HG03565 (cell line): ENCODE data around the gene IMPDH1.
A peak's percentile ranks its signal among the peaks of the same experiment; 100 is the strongest.

Source experiments
- ATAC-seq: cut with Tn5 transposase; IDR thresholded peaks from one replicate; pipeline ENCODE4 v1.9.1; 2021; ENCODE audit warnings: mild to moderate bottlenecking, moderate library complexity; ENCODE audit not compliant: unreplicated experiment

Gene IMPDH1

DNA sequence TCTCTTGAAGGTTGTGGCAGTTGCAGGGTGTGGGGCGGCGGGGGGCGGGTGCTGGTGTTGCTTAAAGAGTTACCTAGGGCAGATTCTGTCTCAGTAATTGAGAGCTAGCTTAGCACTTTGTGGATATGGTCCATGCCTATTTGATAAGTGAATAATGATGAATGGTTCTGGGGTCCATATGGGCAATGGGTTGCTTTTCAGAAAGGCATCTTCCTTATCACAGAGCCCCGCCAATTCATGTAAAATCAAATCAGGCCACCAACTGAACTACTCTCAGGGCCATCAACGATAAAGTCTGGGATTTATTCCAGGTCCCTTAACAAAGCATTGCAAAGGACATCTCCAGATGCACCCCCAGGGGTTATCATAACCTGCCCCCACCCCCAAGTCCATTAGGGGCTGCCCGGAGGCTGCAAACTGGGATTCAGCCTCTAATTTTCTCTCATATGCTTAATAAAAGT, 46.5 kb downstream of the IMPDH1 start:
- no peak for ATAC-seq

DNA sequence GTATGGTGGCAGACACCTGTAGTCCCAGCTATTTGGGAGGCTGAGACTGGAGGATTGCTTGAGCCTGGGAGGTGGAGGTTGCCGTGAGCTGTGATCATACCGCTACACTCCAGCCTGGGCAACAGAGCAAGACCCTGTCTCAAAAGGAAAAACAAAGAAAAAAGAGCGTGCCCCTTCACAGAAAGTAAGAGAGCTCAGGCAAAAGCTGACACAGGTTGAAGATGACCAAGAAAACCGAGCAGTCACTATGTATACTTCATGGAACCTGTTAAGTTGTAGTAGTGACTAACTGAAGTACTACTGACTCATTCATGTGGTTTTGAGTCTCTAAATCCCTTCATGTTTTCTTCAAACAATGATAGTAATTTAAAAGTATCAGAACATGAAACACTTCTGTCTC, 47.1 kb downstream of the IMPDH1 start:
- ATAC-seq = no peak

DNA sequence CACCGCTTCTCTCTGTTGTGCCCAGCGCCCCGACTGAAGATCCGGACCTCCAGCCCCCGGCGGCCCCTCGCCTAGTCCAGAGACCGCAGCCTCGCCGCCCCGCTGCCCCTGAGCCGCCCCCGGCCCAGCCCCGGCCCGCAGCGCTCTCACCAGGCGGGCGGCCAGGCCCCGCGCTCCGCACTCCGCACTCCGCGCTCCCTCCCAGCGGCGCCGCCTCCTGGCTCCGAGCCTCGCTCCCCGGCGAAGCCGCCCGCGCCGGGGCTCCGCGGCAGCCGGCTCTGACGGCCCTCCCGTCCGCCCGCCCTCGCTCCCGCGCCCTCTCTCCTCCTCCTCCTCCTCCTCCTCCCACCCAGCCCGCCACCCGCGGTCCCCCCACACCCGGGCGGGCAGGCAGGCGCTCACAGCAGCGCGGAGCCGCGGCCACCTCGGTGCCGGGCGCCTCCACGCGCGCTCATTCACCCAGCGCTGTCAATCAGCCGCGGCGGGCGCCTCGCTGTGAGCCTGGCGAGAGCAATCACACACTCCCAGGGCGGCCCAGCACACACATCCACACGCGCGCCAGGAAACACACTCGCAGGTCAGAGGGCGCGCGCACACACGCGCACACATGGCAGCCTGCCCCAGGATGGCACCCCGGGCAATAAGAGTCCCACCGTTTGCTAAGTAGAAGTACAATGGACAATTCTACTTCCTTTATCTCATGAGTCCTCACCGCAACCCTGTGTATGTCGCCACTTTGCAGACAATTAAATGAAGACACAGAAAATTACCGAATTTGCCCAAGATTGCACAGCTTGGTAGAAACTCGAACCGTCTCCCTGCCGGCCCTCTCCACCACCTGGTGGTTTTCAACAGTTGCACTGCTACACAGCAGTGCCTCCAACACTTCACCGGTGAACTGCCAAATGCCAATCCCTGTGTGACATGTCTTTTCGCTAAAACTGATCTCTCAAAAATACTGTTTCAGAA, 48.1 kb downstream of the IMPDH1 start, which contains the start of gene PRRT4:
TSS of gene PRRT4 (minus strand) at position 280 of the 969 bp plus-strand sequence.
- no peak for ATAC-seq

DNA sequence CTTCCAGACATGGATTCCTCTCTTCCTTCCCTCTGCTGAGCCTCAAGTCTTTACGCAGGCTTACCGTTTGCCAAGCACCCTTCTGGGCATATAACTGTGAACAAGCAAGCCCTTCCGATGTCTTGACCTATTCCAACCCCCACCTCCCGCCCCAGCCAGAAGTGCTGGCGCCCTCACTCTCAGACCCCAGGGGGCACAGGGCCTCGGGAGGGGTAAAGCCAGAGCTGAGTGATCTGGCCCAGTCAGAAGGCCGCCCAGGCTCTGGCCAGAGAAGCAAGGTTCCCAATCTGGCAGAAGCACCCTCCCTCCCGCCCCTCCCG, 49.5 kb downstream of the IMPDH1 start:
- no peak for ATAC-seq

DNA sequence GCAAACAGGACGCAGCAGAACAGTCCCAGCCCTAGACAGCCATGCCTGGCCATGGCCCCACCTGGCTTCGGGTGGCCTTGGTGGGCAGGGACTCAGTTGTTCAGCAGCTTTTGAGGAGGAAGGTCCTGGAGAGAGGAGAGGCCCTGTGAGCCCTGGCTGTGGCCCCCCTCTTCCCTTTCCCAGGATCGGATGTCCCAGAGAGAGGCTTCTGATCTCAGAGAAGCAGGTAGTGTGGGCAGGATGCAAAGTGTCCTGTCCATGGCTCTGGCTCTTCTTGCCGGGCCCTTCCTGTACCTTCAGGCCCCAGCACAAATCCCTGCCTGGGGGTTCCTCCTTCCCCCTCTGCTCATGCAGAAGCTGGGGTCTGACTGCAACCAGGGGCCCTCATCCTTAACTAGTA, 49.8 kb downstream of the IMPDH1 start:
- ATAC-seq = no peak

DNA sequence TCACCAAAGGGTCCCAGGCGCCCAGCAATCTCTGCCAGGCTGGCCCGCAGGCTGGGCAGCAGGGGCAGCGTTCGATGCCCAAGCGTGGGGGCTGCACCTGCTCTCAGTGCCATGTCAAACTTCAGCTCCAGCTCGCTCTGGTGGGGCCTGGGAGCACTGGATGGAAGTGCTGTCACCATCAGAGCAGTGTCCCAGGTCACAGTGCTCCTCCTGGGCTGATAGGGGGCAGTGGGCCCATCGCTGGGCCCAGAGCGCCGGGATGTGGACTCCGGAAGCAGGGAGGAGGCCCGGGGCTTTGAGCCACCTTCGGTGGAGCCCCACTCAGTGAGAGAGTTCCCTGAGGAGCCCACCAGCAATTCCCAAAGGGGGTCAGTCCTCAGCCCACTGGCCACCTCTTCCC, 50.4 kb downstream of the IMPDH1 start:
- ATAC-seq = no peak

DNA sequence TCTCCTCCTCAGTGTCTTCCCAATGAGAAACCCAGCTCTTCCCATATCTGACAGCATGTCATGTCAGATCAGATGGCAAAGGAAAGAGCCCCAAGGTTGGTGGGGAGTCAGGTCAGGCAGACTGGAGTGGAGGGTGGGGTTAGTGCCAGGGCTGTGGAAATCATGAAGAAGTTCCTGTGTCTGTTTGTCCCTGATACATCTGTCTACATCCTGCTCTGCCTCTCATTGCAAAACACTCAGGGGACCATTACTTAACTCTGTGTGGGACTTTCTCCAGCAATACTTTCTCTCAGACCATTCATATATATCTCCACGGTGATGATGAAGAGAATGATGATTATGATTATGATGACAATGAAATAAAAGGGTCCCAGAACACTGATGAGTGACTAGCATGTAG, 51.5 kb downstream of the IMPDH1 start:
- no peak for ATAC-seq

DNA sequence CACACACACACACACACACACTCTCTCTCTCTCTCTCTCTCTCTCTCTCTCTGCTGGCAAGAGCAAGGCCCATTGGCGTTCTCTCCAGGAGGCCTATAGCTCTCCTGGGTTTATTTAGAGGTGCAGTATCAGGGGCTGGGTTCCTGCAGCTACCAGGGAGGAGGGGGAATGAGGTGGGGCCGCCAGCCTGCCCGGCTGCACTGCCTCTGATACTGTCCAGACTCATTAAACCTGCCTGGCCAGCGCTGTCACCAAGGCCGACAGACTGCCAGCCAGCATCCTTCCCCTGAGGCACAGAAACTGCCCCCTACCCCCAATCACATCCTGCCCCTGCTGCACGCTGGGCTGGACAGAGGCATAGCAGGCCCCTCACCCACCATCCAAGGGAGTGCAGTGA, 52.6 kb downstream of the IMPDH1 start:
- no peak for ATAC-seq

DNA sequence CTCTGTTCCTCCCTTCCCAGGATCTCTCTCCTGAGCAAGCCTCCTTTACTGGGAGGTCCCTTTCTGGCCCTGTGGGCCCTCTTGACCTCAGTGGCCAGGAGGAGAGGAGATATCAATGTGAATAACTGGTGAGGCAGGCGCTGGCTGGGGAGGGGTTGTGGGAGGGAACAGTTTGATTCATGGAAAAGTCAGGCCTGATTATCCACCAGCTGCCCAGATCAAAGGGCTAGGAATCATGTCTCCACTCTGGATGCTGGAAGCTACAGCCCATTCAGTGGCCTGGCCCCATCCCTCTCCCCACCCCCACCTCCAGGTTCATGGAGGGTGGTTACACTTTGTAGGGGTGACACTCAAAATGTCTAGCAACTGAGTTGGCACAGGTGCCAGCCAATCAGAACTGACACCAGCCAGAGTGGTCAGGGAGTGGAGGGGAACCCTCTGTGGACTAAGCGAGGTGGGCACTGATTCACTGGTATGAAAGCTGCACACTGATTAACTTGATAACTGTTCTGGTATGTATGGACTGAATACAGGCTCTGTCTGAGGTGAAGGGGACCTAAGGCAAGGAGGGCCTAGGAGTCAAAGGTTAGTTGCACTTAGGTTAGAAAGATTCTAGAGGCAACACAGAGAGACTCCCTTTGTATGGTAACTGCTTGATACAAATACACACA, 53.1 kb downstream of the IMPDH1 start:
- ATAC-seq = no peak

DNA sequence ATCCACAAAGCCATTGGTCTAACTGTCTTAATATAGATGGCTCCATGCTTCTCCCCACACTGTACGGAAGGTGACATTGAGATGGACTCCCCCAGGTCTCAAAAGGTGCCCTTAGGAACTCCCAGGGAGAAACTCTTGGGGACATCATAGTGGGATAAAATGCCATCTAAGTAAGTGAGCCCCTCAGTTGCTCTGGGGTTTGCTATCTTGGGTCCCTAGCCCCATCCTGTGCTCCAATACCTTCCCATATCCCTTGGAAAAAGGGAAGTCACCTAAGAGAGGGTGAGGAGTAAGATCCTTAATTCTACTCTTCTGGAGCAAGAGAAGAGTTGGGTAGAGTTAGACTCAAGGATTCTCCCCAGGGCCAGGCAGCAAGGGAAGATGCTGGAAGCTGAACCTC, 56.2 kb downstream of the IMPDH1 start:
- no peak for ATAC-seq

DNA sequence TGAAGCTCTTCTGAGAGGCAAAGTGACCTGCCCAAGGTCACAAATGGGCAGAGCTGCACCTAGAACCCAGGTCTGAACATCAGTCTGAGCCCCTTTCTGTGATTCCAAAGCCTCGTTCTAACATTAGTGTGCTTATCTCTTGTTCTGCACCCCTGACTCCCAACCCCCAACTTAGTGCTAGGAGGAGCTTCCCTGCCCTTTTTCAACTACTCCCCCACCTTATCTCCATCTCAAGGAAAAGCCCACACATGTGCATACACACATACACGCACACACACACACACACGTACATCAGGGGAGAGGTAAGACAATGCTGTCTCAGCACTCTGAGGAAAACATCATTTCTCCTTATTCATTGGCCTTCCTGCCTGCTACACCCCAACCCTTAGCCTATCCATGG, 56.6 kb downstream of the IMPDH1 start:
- ATAC-seq = no peak

DNA sequence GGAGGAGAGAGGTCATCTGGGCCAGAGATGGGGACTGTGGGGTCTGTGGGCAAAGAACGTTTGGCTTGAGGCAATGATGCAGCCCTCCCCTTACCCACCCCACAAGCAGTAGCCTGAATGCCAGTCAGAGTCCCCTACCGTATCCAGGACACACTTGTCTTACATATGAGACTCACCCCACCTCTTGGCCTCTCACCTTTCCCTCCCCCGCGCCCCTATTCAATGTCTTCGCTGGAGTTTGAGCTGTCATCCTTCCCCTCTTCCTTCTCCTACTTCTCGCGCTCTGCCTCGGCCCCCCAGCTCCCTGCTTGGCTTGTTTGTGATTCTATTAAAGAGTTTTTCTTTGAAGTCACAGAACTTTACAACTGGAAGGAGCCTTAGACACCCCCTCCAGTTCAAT, 57.1 kb downstream of the IMPDH1 start:
- no peak for ATAC-seq

DNA sequence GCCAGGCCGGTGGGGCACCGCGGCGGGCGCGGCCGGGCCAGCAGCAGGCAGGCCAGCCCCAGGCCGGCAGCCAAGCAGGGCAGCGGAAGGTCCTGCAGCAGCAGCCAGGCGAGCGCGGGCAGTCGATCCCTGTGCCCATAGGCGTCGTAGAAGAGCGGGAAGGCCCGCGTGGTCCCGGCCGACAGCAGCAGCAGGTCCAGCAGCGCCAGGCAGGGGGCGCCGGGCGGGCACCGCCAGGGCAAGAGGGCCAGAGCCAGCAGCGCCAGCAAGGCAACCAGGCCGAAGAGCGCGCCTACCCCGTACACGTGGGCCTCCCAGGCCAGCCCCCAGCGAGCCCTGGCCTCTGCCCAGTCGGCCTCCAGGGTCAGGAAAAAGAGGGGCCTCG, 57.6 kb downstream of the IMPDH1 start:
- ATAC-seq = no peak

DNA sequence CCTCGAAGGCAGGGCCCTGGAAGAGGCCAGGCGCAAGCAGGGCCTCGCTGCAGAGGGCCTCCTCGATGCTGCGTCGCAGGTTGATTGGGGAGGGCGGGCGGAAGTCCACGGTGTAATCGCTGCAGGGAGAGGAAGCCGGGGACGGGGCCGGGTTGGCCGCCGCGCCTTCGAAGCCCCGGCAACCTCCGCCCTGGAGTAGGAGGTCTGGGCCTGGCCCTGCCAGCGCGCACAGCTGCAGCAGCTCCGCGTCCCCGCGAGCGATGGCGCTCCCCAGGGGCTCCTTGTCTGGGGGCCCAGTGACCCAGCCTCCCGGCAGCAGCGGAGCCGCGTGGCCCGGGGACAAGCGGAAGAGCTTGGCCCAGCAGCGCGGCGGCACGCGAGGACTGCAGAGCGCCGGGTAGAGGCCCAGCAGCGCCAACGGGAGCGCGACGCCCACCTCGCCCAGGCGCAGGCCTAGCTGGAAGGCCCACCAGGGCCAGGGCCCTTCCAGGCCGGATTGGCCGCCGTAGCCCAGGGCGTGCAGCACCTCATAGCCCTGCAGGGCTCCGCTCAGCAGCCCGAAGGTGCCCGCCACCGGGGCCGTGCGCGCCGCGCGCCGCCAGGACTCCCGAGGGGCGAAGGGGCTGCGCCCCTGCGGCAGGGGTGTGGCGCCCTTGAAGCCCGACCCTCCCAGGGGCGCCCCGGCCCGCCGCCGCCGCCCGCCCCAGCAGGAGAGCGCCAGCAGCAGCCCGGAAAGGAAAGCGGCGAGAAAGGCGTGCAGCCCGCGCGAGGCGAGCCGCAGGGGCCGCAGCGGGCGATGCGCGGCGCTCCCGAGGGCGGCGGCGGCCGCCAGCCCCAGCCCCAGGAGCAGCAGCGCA, 58.3 kb downstream of the IMPDH1 start:
- ATAC-seq = no peak

DNA sequence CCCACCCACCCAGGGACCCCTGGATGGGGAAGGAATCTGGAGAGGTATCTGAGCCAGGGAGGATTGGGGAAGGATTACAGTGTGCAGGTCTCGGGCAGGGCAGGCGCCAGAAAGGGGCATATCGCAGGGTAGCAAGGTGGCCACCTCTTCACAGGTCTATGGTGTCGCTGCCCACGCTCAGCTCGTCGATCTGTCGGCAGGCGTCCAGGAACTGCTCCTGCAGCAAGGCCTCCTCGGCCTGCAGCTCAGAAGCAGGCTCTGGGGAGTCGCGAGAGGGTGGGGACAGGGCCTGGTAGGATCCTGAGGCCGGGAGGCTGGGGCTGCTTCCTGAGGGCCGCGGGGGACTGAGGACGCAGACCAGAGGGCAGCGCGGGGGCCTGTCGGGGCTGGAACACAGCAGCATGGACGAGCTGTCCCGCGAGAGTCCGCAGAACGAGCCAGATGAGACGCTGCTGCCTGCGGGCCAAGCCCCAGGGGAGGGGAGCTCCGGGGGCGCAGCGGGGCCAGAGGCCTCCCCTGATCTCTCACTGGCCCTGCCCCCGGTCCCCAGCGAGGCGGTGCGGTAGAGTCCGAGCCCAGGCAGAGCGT, 59.0 kb downstream of the IMPDH1 start:
- no peak for ATAC-seq

DNA sequence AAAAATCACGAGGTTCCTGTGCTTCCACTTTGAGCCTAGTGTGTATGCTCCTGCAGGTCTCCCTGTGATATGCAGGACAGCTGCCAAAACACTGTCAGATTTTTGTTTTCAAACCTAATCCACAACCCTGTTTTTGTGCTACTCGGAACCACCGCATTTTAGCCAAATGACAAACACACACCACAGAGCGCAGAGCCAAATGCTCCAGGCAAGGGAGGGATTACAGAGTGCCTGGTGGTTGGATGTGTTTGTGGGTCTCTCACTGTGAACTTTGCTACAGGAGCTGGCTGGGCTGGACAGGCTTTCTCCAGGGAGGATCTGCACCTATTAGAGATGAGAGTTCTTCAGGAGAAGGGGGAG, 60.3 kb downstream of the IMPDH1 start:
- ATAC-seq = no peak

DNA sequence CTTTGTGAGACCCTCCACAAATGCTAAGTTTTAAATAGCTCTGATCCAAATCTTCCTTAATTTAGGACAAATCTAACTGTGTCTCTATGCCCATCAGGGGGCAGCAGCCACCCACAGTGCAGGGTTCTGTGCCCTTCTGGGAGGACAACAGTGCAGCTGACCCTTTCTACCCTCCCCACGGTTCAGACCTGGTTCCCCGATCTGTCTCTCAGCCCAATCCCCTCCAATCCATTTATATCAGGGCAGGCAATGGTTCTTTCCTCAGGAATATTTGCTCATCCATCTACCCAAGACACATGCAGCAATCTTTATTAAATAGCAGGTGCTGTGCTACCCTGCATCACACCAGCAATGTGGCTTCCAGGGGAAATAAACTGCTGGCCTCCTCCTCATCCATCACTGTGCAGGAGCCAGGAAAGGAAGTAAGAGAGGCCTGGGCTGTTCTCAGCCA, 62.1 kb downstream of the IMPDH1 start:
- no peak for ATAC-seq

DNA sequence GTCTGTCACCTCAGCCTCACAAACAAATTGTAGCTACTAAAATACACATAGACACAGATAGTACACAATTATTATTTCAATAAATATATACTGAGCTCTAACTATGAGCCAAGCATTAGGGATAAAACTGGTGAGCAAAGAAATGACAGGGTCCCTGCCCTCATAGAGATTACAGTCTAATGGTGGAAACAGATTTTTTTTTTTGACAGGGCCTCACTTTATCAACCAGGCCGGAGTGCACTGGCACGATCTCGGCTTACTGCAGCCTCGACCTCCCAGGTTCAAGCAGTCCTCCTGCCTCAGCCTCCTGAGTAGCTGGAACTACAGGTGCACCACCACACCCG, 65.4 kb downstream of the IMPDH1 start:
- no peak for ATAC-seq

DNA sequence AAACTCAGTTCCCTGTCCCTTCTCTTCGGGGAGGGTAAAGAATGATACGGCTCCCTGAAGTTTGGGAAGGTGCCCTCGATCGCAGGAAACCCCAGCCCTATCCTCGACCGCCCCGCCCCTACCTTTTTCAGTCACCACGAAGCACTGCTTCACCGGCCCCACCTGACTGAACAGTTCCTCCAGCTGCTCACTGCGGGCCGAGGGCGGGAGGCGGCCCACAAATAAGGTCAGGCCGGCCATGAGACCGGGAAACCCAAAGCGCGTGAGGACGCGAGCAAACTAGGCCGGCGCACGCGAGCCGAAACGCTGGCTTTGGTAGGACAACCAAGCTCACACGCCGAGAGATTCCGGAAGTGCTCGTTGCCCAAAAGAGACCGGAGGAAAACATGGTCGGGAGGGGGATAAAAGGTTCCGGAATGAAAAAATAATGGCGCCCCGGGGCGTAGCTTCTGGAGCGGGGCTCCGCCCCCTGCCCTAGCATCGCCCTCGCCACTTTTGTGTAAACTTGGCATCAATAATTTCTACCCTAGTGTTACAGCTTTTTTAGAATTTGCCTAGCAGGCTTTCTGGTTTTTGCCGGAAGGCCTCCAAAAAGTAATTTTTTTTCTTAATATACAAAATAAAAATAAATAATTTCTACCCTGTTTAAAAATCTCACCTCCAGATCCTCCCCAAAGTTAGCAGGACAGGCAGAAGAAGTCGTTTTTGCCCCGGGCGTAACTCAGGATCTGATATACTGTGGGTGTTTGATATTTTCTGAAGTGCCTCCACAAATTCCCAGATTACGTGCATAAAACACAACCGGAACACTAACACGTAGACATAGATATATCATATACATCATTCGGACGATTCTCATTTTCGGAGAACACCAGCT, 66.0 kb downstream of the IMPDH1 start, which contains the start of gene RBM28:
TSS of gene RBM28 (minus strand) at position 355 of the 877 bp plus-strand sequence. CDS start at position 240, 115 bp downstream.
- ATAC-seq = peak; percentile 86
